GM21529 (cell line): ENCODE measurements around the gene RFX1.
"Not testable (repeated sequence)": the region's sequence is repeated elsewhere in the genome, so short reads cannot be mapped to it uniquely, and the experiment has no call there.

Experiments used
- ATAC-seq: cut with Tn5 transposase; IDR thresholded peaks from one replicate; pipeline ENCODE4 v1.9.1; 2021; ENCODE audit not compliant: unreplicated experiment

RFX1 gene

GRCh38 chr19:13937479-13938300 is 68.4 kb downstream of the RFX1 start:
- ATAC-seq = no peak

GRCh38 chr19:13935765-13936510 is 70.2 kb downstream of the RFX1 start:
- no peak for ATAC-seq

GRCh38 chr19:13934785-13935109 is 71.4 kb downstream of the RFX1 start:
- no peak for ATAC-seq

GRCh38 chr19:13932911-13933393 is 73.2 kb downstream of the RFX1 start:
- no peak for ATAC-seq

GRCh38 chr19:13932149-13932637 is 73.9 kb downstream of the RFX1 start:
- no peak for ATAC-seq

GRCh38 chr19:13931391-13932148 is 74.5 kb downstream of the RFX1 start:
- no peak for ATAC-seq

- no peak for ATAC-seq
Observed at GRCh38 chr19:13930402-13930801, 75.7 kb downstream of the RFX1 start.

GRCh38 chr19:13929956-13930355 is 76.2 kb downstream of the RFX1 start:
- ATAC-seq = no peak

GRCh38 chr19:13929340-13929739 is 76.8 kb downstream of the RFX1 start:
- no peak for ATAC-seq

- ATAC-seq = no peak
Observed at GRCh38 chr19:13926715-13927114, 79.4 kb downstream of the RFX1 start.

GRCh38 chr19:13926010-13926409 is 80.1 kb downstream of the RFX1 start:
- no peak for ATAC-seq

- ATAC-seq = no peak
Observed at GRCh38 chr19:13923194-13923987, 82.7 kb downstream of the RFX1 start.

- ATAC-seq = not testable (repeated sequence)
Observed at GRCh38 chr19:13922118-13922517, 84.0 kb downstream of the RFX1 start.

GRCh38 chr19:13920940-13921747 is 85.0 kb downstream of the RFX1 start:
- ATAC-seq = no peak

- no peak for ATAC-seq
Observed at GRCh38 chr19:13920524-13920923, 85.6 kb downstream of the RFX1 start.

GRCh38 chr19:13918726-13919411 is 87.3 kb downstream of the RFX1 start:
- no peak for ATAC-seq

- no peak for ATAC-seq
Observed at GRCh38 chr19:13917888-13918406, 88.2 kb downstream of the RFX1 start.

GRCh38 chr19:13914777-13915176 is 91.3 kb downstream of the RFX1 start:
- ATAC-seq = no peak

- no peak for ATAC-seq
Observed at GRCh38 chr19:13913352-13913751, 92.8 kb downstream of the RFX1 start.
